ENCODE data around the gene HBD.

- TF ChIP-seq, protein P1, sequence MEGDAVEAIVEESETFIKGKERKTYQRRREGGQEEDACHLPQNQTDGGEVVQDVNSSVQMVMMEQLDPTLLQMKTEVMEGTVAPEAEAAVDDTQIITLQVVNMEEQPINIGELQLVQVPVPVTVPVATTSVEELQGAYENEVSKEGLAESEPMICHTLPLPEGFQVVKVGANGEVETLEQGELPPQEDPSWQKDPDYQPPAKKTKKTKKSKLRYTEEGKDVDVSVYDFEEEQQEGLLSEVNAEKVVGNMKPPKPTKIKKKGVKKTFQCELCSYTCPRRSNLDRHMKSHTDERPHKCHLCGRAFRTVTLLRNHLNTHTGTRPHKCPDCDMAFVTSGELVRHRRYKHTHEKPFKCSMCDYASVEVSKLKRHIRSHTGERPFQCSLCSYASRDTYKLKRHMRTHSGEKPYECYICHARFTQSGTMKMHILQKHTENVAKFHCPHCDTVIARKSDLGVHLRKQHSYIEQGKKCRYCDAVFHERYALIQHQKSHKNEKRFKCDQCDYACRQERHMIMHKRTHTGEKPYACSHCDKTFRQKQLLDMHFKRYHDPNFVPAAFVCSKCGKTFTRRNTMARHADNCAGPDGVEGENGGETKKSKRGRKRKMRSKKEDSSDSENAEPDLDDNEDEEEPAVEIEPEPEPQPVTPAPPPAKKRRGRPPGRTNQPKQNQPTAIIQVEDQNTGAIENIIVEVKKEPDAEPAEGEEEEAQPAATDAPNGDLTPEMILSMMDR (IDR thresholded peaks at IDR 0.05 in 2 of 3, conservative IDR thresholded peaks at IDR 0.05 in 1 of 3; ENCODE audit: borderline replicate concordance in 1 of 3, insufficient read depth in 1 of 3, low read depth in 2 of 3, low read length in 2 of 3), result no peak
- TF ChIP-seq POLR2A (IDR thresholded peaks at IDR 0.05; ENCODE audit: borderline replicate concordance, extremely low read depth, insufficient read depth, insufficient read length) (no peak), EZH2 (IDR thresholded peaks at IDR 0.05) (no peak)
Measured at GRCh38 chr11:5247472-5248192, 13.3 kb upstream of the HBD start.

Measured in HCT116 (cell line).